ENCODE results near the gene ITIH6.
A peak's percentile ranks its signal among the peaks of the same experiment; 100 is the strongest.
"Not testable (repeated sequence)": the region's sequence is repeated elsewhere in the genome, so short reads cannot be mapped to it uniquely, and the experiment has no call there.

The ITIH6 gene, protein sequence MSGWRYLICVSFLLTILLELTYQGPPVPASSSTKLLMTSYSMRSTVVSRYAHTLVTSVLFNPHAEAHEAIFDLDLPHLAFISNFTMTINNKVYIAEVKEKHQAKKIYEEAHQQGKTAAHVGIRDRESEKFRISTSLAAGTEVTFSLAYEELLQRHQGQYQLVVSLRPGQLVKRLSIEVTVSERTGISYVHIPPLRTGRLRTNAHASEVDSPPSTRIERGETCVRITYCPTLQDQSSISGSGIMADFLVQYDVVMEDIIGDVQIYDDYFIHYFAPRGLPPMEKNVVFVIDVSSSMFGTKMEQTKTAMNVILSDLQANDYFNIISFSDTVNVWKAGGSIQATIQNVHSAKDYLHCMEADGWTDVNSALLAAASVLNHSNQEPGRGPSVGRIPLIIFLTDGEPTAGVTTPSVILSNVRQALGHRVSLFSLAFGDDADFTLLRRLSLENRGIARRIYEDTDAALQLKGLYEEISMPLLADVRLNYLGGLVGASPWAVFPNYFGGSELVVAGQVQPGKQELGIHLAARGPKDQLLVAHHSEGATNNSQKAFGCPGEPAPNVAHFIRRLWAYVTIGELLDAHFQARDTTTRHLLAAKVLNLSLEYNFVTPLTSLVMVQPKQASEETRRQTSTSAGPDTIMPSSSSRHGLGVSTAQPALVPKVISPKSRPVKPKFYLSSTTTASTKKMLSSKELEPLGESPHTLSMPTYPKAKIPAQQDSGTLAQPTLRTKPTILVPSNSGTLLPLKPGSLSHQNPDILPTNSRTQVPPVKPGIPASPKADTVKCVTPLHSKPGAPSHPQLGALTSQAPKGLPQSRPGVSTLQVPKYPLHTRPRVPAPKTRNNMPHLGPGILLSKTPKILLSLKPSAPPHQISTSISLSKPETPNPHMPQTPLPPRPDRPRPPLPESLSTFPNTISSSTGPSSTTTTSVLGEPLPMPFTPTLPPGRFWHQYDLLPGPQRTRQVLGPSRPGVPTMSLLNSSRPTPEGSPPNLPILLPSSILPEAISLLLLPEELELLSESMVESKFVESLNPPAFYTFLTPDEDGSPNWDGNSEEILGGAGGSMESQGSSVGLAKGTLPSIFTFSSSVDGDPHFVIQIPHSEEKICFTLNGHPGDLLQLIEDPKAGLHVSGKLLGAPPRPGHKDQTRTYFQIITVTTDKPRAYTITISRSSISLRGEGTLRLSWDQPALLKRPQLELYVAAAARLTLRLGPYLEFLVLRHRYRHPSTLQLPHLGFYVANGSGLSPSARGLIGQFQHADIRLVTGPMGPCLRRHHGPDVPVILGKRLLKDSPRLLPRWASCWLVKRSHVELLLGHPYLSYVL

DNA sequence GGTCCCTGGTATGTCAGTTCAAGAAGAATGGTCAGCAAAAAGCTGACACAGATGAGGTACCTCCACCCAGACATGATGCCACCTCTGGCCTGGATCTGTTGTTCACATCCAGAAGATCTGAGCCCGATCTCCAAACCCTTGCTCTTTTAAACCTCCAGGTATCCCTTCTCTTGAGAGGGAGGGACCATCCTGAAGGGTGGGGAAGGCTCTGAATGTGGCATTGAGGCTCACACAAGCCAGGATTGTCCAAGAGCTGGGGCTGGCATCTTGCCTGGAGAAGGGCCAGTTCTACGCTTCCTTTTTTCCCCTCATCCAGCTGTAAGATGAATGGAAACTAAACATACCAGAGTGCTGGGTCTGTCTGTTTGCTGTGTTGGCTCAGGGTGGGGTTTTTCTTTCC lies at the start of gene ITIH6:
TSS of gene ITIH6 (minus strand) at position 119 of the 400 bp plus-strand sequence. CDS start at position 74, 45 bp downstream.
- DNase-seq (ENCODE audit: low read depth in 2 of 2), result no peak

DNA sequence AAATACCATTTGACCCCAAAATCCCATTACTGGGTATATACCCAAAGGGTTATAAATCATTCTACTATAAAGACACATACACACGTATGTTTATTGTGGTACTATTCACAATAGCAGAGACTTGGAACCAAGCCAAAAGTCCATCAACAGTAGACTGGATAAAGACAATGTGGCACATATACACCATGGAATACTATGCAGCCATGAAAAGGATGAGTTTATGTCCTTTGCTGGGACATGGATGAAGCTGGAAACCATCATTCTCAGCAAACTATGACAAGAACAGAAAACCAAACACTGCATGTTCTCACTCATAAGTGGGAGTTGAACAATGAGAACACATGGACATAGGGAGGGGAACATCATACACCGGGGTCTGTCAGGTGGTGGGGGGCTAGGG lies 49.6 kb upstream of the ITIH6 start:
- not testable (repeated sequence) for DNase-seq (ENCODE audit: low read depth in 2 of 2)

DNA sequence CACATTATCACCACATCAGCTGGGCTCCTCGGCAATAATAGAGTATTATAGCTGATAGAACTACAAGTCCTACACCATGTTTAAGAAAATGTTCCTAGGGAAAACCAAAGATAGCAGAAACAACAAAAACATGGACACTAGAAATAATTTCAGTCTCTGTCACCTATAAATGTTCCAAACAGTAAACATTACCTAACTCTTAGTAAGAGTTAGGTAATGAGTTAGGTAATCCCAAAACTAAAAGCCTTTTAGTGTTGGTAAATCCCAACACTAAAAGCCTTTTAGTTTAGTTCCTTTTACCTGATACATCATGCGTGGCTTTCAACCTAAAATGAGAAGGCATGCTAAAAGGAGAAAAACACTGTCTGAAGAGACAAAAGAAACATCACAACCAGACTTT lies 45.0 kb upstream of the ITIH6 start:
- no peak for DNase-seq (ENCODE audit: low read depth in 2 of 2)

DNA sequence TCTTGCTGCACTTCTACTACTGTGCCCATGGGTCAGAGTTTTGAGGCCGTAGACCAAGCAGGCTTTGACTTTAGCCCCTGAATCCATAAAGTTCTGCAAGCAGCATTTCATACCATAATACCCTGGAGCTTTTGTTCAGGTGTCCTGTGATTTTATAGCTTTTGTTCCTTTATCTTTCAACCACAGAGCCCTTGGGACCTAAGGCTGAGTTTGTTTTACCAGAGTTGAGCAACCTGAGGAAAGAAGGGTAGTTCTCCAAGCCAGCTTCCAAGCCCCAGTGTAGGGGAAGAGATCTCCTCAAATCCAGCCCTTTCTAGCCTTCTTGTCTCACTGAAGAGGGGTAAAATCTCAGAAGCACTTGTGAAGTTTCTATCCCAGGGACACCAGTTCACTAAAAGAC lies 44.6 kb upstream of the ITIH6 start:
- no peak for DNase-seq (ENCODE audit: low read depth in 2 of 2)

DNA sequence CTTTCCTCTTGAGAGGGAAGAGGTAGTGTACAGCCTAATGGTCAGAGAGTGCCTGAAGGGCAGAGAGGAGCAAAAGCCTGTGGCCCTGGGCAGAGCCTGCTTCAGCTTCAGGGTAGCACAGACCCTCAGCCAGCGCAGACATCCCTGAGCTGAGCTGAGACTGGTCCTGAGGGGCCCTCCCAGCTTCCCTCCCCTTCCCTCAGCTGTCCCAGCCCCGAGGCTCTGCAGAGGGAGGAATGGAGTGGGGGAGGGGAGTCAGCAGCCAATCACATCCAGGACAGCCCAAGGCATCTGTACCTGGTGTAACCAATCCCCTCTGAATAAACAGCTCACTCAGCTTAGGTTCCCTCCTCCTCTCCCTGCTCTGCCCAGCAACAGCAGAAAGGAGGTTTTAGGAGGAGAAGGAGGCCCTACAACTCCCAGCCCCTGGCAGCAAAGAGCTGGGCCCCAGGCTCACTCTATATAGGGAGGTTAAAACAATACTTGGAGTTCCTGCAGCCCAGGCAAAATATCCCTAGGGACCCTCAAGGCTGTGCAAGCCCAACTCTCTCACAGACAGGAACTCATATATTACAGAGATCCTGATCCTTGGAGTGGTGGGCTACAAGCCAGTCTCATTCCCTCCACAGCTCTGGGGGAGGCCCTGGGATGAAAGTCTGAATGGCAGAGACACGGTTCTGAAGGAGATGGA lies 43.3 kb upstream of the ITIH6 start:
- DNase-seq (ENCODE audit: low read depth in 2 of 2), result not testable (repeated sequence)

DNA sequence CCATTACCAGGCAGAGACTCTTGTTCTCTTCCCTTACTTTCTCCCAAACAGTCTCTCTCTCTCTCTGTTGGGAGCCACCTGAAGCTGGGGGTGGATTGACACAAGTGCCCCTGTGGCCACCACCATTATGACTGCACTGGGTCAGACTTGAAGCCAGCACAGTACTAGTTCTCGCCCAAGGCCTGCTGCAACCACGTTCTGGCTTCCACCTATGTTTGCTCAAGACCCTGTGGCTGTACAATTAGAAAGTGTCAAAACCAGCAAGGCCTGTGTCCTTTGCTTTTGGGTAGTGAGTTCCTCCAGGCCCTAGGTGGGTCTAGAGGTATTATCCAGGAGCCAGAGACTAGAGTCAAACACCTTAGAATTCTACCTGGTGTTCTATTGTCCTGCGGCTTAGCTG lies 40.5 kb upstream of the ITIH6 start:
- DNase-seq (ENCODE audit: low read depth in 2 of 2), result no peak

DNA sequence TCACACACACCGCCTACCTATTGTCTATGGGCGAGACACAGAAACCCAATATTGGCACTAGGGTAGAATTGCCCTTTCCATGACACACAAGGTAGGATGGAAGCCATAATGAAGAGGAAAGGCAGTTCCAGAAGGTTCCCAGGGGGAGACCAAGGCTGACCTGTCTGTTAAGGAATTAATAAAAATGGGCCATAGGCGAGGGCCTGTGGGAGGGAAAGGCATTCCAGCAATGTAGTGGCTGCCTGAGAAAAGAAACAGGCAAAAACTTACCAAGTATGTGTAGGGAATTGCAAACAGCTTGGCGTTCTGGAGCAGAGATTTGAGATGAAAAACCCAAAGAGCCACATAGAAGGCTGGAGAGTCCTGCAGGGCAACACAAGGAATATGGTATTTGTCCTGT lies 28.5 kb upstream of the ITIH6 start:
- DNase-seq (ENCODE audit: low read depth in 2 of 2), result no peak

DNA sequence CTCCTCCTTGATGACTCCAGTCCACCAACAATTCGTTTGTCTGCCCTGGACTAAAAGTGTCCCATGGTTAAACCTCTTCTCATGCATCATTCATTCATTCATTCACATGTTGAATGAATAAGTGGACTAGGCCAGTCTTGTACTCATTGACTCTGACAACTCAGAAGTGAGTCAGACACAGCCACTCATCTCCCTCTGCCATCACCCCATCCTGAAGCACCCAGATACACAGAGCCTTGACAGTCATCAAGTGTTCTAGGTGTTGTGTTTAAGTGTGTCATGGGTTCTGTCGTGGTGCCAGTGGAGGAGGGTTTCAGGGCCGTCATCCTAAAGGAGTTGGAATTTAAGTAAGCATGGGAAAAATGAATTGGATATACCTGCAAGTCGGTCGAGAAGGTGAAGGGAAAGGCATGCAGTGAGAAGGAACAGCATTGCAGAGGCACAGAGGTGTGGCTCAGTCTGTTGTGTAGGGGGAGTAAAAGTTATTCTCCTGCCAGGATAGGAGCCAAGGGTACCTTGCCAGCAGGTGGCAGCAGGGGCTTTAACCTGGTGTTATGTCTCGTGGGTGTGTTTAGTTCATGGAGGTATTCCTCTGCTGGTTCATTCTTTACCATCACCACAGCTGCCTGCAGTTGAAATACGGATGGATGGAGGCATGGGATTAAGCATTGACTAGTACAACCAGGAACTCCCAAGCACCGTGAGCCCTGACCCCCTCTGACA lies 27.8 kb upstream of the ITIH6 start:
- no peak for DNase-seq (ENCODE audit: low read depth in 2 of 2)

DNA sequence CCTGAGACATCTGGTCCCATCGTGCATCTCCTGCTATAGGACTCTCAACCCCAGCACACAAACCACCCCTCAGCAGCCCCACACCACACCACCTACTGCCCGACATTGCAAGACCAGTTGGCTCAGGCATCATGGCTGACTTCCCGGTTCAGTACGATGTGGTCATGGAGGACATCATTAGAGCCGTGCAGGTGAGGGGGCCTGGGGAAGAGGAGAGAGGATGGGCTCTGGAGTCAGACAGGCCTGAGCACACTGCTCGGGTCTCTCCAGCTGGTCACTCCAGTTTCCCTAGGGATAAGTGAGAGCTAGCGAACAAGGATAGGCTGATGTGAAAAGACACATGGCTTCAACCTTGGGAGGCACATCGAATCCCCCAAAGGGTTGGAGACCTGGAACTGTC lies 26.7 kb upstream of the ITIH6 start:
- no peak for DNase-seq (ENCODE audit: low read depth in 2 of 2)

DNA sequence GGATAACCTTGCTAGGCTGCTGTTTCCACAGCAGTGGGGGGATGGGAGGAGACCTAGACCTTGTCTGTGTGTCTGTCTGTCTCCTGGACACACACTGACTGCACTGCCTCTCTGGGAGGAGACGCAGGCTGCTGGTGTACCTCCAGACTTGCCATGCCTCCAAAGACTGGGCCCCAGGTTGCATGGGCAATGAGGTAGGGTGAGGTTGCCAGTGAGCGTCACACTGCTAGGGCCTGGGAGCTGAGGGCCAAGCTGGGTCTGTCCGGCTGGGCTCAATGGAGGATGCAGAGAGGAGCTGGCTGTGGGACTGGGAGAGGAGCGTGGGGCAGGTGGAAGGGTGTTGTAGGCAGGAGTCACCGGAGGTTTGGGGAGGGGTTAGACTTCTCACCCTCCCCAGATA lies 26.1 kb upstream of the ITIH6 start:
- no peak for DNase-seq (ENCODE audit: low read depth in 2 of 2)

DNA sequence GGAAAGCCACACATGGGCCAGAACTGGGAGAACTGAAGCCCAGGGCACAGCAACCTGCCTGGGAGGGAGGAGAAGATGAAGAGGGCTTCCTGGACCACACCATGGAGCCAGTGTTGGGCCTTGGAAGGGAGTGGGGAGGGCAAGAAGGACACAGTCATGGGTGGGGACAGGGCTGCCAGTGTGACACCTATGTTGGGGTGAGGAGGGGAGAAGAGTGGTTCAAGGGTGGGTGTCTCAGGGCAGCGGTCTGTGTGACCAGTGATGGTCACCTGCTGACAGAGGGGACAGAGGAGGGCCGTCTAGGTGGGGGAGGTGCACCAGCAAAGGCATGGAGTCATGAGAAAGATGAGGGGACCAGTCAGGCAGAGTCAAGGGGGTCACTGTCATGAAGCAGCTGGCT lies 23.3 kb upstream of the ITIH6 start:
- no peak for DNase-seq (ENCODE audit: low read depth in 2 of 2)

DNA sequence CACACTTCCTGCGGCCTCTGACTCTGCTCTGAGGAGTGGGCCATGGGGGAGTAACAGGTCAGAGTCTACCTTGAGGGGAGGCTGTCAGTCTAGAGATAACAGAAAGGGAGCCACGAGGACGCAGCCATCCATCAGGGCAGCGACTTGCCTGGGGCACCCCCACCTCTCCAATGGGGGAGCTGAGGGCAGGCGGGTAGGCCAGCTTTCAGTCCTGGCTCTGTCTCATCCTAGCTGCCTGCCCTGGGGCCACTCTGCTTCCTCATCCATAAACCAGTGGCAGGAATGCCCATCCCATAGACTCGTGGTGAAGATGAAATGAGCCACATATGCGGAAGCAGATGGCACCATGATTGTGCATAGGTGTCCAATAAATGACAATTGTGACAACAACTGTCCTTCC lies 22.7 kb upstream of the ITIH6 start:
- DNase-seq (ENCODE audit: low read depth in 2 of 2), result no peak

DNA sequence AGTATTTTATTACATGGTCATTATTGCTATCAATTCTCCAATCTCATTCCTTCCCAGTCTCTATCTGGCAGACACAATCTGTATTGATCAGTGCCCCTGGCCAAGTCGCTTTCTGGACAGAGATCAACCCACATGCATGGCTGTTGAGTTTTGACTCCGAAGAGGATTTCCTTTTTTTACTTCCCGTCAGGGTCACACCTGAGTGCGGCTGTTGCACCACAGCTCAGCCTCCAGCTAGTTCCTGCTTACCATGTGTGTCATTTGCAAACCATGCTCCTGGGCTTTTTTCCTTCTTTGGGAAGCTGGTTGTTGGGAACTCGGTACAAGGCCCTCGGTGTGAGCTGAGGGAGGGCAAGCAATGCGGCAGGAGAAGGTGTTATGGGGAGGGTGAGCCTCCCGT lies 21.1 kb upstream of the ITIH6 start:
- no peak for DNase-seq (ENCODE audit: low read depth in 2 of 2)

DNA sequence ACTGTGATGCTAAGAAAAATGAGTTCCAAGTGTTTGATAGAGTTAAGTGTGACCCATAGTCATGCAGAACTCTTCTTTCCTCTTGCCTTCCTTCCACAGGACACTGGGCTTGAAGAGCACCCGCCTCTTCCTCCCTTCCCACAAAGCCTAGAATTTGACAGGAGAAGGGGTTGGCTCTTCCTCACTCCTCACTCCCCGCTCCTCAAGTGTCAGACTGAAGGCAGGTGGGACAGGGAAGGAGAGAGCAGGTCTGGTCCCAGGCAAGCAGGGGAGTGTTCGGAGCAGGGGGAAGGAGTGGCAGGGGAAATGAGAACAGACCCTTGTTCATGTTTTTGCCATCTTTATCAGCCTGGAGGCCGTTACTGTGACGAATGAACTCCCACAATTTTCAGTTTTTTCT lies 20.2 kb upstream of the ITIH6 start:
- no peak for DNase-seq (ENCODE audit: low read depth in 2 of 2)

DNA sequence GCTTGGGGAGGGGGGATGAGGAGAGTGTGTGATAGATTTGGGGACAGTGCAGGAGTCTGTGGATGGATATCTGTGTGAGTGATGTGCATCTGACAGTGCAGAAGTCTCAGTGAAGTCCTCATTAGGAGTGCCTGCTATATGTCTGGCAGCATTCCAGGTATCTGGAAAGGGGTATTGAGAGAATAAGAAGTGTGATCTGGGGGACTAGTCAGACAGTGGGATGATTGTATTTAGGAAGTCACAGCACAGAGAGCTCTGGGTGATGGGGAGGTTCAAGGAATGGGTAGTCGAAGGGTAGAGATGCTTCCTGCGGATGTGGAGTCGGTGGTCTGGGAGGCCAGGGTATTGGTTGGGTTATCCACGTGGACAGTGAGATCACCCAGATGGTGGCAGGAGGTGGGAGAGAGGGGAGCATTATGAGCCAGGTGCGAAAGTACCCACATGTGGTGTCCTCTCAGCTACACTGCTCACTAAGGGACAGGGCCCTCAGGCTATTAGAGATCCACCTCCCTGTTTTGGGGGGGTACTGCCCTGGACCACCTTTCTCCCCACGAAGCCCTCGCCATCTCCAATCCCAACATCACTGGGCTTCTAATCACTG lies 19.3 kb upstream of the ITIH6 start:
- no peak for DNase-seq (ENCODE audit: low read depth in 2 of 2)

DNA sequence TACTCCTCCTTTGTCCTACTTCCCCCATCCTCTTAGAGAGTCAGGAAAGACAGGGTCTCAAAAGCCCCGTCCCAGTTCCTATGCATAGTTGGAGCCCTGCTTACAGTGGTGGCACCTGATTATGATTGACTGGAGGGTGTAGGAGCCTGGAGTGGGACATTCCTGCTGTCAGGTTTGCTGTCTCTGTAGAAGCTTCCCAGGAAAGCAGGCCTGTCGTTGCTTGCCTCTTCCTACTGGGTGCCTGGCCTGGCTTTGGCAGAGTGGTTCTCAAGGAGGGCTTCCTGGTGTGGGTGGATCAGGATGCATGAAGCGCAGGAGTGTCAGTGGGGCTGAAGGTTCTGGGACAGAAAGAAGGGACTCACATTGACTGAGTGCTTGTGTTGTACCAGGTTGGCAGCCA lies 14.3 kb upstream of the ITIH6 start:
- no peak for DNase-seq (ENCODE audit: low read depth in 2 of 2)

DNA sequence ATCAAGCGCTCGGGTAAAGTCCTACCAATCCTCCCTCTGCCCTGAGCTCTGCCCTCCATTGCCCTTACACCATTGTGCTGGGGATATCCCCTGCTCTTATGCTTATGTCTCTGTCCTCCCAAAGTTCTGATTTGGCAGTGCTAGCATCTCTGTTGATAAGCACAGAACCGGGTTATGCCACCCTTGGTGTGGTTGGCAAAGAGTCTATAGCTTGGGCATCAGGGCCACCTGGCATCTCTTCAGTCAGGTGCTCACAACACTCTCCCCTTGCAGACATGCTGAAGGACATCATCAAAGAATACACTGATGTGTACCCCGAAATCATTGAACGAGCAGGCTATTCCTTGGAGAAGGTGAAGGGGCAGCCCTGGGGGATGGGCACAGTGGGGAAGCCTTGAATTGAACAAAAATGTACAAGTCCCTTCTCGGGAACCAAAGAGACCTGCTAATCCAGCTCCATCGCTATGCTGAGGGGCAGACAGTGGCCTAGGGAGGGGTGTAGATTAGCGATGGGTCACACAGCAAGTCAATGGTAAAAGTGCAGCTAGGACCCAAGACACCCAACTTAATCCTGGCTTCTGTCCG lies 13.3 kb upstream of the ITIH6 start:
- DNase-seq (ENCODE audit: low read depth in 2 of 2), result no peak

DNA sequence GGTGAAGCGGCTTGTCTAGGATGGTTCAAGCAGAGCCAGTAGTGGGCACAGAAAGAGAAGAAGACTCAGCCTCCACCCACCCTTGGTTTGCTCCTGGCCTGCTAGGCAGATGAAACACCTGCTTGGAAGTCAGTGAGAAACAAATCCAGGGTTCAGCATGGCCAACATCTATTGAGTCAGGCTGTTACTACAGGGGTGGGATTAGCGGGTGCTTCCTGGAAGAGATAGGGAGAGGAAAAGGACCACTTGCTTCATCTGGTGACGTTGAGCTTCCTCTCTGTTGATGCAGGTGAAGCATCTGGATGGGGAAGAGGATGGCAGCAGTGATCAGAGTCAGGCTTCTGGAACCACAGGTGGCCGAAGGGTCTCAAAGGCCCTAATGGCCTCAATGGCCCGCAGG lies 12.5 kb upstream of the ITIH6 start:
- no peak for DNase-seq (ENCODE audit: low read depth in 2 of 2)

DNA sequence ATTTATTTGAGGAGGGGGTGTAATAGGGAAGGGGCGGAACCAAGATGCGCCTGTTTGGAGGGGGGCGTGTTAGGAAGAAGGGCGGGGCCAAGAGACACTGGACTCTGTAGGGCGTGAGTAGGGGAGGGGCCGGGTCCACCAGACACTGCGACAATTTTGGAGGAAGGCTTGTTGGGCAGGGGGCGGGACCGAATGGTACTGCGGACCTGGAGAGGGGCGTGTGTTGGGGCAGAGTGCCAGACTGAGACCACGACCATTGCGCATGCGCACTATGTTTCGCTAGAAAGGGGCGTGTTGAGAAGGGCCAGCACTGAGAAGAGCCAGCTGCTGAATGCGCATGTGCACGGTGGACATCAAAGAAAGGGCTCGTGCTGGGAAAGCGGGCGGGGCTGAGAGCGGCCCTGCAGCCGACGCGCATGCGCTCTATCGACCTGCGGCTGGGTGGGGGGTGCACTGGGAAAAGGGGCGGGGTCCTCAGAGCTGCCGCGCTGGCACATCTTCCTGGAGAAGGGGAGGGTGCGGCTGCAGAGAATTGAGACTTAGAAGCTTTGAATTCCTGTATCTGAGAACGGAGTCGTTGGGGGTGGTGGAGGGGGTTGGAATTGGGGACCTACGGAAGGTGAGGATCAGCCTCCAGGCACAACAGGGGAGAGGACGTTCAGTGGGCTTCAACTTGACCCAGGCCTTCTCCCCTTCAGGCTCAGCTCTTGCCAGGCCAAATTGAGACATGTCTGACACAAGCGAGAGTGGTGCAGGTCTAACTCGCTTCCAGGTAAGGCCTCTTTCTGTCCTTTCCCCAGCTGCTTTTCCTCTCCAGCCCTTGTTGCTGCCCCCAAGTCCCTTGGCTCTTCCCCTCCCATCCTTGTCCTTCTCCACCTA lies 10.8 kb upstream of the ITIH6 start:
- peak; percentile 72 to 80 for DNase-seq (ENCODE audit: low read depth in 2 of 2)

Data from stimulated activated CD4-positive, alpha-beta T cell treated with anti-CD3 and anti-CD28 coated beads, Interleukin-12 subunit alpha, Interleukin-12 subunit beta, amount 100 ng/mL, for 24 hours (primary cell).